HL-60 (cell line): ENCODE results near the gene MED17.

Source experiments
- DNase-seq, 2 experiments: peaks; one replicate each; pipeline ENCODE4 v3.0.0-alpha.2; 2010 to 2020; ENCODE audit warnings: low read depth in 1 of 2, low spot score in 1 of 2
- H3K27ac ChIP-seq: fragments of 250-450 bp; sonication (Bioruptor Pico); replicated peaks from 2 replicates; pipeline ENCODE4 v1.5.1; 2020; ENCODE audit warnings: mild to moderate bottlenecking, moderate library complexity
- H3K27me3 ChIP-seq: fragments of 250-450 bp; sonication (Bioruptor Pico); 2 replicates; pipeline ENCODE4 v1.5.1; 2021; ENCODE audit warnings: mild to moderate bottlenecking, moderate library complexity; ENCODE audit not compliant: insufficient read depth, poor library complexity, severe bottlenecking
- H3K4me3 ChIP-seq: replicated peaks from 2 replicates; pipeline ENCODE4 v1.5.1; 2011; ENCODE audit warnings: mild to moderate bottlenecking, control low read depth, low read length; ENCODE audit not compliant: insufficient read depth
- CTCF ChIP-seq: IDR thresholded peaks from one replicate; pipeline ENCODE4 v1.5.1; 2011; ENCODE audit warnings: low read length, control low read depth, inconsistent platforms; ENCODE audit not compliant: insufficient read depth
- GABPA ChIP-seq: IDR thresholded peaks from 2 replicates; pipeline ENCODE4 v1.6.1; 2012; ENCODE audit warnings: low read depth
- POLR2AphosphoS5 ChIP-seq: IDR thresholded peaks from 2 replicates; pipeline ENCODE4 v1.6.1; 2012; ENCODE audit warnings: low read depth
- REST ChIP-seq: IDR thresholded peaks from 2 replicates; pipeline ENCODE4 v1.6.1; 2012; ENCODE audit warnings: low read depth; ENCODE audit not compliant: insufficient replicate concordance
- SPI1 ChIP-seq: IDR thresholded peaks from 2 replicates; pipeline ENCODE4 v1.6.1; 2012; ENCODE audit warnings: low read depth, mild to moderate bottlenecking, borderline replicate concordance

Gene MED17

GRCh38 chr11:93804879-93805278 is 20.8 kb downstream of the MED17 start:
- no peak for DNase-seq
- Histone ChIP-seq H3K4me3 (no peak overlapping the region), H3K27me3 (no peaks in the 10 kb centered on the region), H3K27ac (no peak overlapping the region)
- TF ChIP-seq SPI1: no peak
- no peak for TF ChIP-seq REST
- TF ChIP-seq POLR2AphosphoS5: no peak
- no peak for TF ChIP-seq GABPA
- TF ChIP-seq CTCF: no peak

- no peak overlapping the region for H3K27ac ChIP-seq
- no peak overlapping the region for H3K4me3 ChIP-seq
- H3K27me3 ChIP-seq: no peaks in the 10 kb centered on the region
- no peak for DNase-seq
- no peak for TF ChIP-seq SPI1
- TF ChIP-seq CTCF: no peak
- no peak for TF ChIP-seq REST
- TF ChIP-seq POLR2AphosphoS5: no peak
- TF ChIP-seq GABPA: no peak
These were observed 23.9 kb downstream of the MED17 start for GRCh38 chr11:93807980-93808379.

- DNase-seq: no peak
- TF ChIP-seq GABPA: no peak
- Histone ChIP-seq H3K27ac (no peak overlapping the region), H3K4me3 (no peak overlapping the region), H3K27me3 (no peaks in the 10 kb centered on the region)
These were observed 29.9 kb downstream of the MED17 start for GRCh38 chr11:93813974-93814373.

- Histone ChIP-seq H3K27ac (no peak overlapping the region), H3K27me3 (no peaks in the 10 kb centered on the region), H3K4me3 (no peak overlapping the region)
- DNase-seq: no peak
- TF ChIP-seq POLR2AphosphoS5 (no peak), REST (no peak), SPI1 (no peak), CTCF (no peak), GABPA (no peak)
These were observed 31.0 kb downstream of the MED17 start for GRCh38 chr11:93814966-93815633.
